SKM-1 treated with dmso at 0.1 percent for 144 hours (cell line): ENCODE results near the gene ELL2.

ENCODE experiments used
- DNase-seq: peaks from one replicate; lab custom pipeline; 2025; ENCODE audit not compliant: unreplicated experiment; lab: John Stamatoyannopoulos, UW

Gene ELL2

DNA sequence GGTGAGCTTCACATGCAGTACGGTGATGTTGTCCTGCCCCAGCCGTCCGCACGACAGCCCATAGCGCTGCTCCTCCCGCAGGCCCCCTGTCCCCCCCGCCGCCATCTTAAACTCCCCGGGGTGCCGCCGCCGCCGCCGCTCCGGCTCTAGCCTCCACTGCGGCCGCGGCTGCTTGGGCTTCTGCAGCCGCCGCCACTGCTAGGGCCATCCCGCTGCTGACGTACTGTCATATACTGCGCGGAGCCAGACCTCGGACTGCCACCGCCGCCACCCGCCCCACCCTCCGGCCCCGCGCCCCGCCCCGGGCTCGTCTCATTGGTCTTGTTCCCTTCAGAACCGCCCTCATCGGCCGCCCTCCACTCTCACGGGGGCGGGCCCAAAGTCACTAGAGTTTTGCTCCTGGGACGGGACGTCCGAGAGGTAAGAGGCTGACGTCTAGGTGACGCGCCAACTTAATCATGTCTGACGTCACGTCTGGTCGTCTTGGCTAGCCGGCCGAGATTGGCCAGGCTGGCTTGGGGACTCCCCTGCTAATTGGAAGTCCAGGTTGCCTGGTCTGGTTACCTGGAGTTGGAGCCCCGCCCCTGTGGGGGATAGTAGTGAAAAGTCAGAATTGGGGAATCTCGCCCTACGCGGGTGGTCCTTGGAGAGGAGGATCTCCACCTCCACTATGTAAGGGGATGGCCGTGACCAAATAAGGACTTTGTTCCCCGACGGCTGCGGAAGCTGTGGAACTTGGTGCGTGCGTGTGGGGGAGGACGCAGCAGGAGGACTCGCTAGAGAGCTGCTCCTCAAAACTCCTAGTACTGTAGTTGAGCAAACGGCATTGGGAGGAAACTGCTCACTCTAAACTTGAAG is at the start of gene ELL2:
Gene ELL2 (minus strand): TSS at position 235 of the 858 bp plus-strand sequence. CDS start 130 bp downstream, at position 105.
- DNase-seq = peak; percentile 96

DNA sequence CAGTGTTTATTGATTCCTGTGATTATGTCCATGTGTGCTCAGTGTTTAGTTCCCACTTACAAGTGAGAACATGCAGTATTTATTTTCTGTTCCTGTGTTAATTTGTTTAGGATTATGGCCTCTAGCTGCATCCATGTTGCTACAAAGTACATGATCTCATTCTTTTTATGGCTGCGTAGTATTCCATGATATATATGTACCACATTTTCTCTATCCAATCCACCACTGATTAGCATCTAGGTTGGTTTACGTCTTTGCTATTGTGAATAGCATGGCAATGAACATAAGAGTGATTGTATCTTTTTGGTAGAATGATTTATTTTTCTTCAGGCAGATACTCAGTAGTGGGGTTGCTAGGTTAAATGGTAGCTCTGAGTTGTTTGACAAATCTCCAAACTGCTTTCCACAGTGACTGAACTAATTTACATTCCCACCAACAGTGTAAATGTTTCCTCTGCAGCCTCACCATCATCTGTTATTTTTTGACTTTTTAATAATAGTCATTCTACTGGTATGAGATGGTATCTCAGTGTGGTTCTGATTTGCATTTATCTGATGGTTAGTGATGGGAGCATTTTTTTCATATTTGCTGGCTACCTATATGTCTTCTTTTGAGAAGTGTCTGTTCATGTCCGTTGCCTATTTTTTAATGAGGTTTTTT is 47.5 kb upstream of the ELL2 start:
- no peak for DNase-seq

- DNase-seq = no peak
These were observed 46.8 kb upstream of the ELL2 start for GRCh38 chr5:96008487-96008886.

DNA sequence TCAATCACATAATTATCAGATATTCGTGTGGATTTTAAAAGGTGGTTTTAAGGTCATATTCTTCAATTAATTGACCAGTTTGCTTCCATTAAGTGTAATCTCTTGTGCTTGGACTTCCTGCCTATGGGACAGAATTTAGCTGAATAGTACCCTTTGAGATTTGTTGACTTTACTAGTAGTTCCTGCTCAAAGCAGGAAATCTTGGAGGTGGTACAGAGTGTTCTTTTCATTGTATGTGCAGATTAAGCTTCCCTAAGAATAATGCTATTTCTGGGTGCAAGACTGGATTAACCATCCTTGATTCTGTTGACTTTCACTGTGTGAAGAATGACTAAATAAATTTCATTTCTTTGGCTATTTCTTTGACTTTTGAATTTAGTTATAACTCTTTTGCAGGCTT is 45.4 kb upstream of the ELL2 start:
- DNase-seq = no peak

- no peak for DNase-seq
These were observed 44.6 kb upstream of the ELL2 start for GRCh38 chr5:96006291-96006690.

- DNase-seq = no peak
These were observed 43.1 kb upstream of the ELL2 start for GRCh38 chr5:96004754-96005153.

DNA sequence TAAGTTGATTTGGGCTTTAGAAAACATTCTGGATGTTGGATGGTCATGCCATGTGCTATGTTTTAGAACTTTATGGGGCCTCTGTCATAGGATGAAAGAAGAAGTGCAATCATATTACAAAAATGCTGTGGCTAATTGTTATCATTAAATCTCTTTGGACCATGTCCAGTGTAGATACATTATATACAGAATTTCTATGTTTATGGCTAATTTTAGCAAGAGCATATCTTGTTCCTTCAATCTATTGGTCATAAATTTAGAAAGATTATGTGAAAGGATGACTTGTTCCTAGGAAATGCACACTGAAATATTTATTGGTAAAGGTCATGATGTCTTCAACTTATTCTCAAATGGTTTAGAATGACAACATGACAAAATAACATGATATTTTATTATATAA is 42.4 kb upstream of the ELL2 start:
- no peak for DNase-seq

DNA sequence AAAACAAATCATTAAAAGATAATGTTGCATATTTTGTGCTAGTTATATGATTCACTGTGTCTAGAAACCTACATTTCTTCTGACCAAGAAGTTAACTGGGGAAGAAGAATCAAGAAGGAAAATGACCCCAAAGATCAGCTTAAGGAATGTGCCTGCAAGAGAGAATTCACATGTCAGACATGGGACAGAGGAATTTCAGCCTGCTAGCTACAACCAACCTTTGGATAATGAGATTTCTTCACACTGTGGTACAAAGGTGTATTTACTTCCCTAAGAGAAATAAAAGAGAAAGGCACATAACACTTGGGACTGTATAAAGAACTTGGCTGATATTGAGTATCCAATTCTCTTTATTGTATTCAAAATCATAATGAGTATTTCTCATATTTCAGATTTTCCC is 39.6 kb upstream of the ELL2 start:
- DNase-seq = no peak

DNA sequence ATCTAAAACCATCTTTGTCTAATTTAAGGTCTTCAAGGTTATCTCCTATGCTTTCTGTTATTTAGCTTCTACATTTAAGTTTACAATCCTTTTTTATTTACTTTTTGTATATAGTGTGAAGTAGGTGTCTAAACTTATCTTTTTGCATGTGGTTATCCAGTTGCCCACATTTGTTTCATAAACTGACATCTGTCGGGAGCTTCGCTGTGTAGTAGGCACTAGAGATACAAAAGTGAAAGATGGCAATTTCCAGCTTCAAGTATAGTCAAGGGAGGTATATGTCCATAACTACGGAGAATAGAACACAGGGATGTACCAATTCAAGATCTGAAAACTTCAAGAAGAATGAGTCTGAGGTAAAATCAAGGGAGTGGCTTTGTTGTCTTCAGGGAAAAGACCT is 38.7 kb upstream of the ELL2 start:
- DNase-seq = no peak

DNA sequence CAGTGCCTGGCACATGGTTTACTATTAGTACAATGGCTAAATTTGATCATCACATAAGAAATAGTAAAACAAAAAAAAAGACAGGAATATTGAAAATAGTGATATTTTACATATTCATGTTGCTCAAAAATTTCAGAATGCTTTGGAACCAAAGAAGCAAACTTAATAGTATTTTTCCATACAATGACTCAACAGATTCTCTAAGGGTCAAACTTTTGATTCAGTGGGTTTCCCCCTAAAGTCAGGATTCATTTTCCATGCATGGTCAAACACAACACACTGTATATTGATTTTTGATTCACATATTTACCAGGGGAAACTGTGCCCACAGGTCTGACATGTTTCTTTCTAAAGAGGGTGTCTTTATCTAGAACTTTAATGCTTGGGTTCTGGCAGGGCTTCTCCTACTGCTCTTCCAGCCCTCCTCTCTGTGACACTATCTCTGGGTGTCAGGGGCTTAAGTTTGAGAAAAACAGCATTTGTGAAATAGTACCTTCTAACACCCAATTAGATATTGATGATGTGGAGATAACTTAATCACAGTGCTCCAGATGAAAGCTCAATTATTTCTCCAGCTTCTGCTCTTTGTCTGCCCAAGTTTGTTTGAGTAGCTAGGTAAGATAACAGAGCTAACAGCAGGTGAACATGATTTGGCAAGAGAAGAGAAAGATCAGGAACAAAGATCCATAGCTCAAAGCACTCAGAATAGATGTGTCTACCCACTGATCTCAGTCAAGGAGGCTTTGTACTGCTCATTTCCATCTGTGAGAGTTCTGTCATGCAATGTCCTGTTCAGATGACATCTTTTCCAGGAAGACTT is 35.5 kb upstream of the ELL2 start:
- no peak for DNase-seq

DNA sequence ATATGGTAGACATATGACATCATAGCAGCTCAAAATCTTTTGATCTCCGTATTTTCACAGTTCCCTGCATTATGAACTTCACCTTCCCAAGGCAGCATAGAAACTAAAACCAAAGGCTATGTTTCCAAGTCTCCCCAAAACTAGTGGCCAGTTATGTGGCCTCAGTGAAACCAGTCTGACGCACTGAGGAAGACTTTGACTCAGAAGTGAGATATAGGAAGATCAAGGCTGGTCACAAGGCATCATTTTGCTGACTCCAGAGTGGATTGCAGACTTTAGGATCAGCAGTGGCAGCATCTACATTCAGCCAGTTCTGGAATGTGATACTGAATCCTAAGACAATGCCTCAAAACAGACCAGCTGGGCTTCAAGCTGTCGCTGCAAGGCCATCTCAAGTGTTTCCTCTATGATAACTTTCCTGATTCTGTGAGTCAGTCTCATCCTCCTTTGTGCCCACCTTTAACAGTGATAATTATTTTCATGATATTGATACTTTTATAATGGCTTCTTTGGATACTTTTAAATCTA is 34.4 kb upstream of the ELL2 start:
- DNase-seq = no peak

DNA sequence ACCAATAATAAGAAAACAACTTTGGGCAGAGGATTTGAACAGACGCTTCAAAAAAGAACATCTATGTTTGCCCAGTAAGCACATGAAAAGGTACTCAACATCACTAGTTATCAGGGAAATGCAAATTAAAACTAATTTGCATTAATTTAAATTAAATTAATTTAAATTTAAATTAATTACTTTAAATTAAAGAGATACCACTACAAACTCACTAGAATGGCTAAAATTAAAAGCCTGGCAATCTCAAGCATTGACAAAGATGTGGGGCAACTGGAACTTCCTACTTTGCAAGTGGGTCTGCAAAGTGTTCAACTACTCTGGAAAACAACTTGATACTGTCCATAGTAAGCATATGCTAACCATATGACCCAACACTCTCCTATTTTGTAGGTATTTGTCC is 32.1 kb upstream of the ELL2 start:
- no peak for DNase-seq

DNA sequence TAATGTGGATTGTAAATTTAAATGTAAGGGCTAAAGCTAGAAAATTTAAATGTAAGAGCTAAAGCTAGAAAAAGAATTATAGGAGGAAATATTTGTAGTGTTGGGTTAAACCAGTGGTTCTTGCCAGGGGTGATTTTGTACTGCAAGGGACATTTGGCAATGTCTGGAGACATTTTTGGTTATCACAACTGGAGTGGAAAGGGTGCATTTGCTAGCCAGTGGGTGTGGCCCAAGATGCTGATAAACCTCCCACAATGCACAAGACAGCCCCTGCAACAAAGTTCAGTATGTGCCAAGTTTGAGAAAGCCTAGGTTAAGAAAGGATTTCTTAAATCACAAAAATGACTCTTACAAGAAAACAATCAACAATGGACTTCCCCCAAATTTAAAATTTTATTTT is 31.6 kb upstream of the ELL2 start:
- DNase-seq = no peak

DNA sequence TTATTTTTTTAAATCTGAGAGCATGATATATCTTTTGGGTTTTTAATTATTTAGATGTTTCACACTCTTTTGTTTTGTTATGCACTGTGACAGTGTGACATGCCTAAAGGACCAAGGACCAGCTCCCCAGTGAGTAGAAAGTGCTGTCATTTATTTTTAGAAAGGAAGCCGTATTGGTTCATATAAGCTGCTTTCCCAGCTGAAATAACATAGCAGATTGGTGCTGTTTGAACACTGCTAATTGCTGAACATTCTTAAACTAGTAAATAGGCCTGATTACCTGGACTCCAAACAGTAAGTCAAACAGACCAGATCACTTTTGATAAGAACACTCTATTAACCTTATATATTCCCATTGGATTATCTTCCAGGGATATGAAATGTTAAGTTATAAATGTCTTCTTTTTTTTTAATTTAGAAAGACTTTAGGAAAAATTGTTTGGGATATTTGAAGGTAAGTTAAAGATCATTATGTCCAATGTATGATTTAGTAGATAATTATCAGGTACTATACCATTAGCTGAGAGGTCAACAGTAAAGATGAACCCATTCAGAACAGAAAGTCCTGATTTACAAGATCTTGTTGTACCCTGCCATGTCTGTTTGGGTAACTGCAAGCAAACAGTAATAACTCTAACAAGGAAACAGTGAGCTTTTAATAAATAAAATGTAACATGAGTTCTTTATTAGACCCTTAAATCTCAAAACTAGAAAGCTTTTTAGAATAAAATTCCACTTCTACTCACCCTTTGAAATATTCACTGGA is 27.8 kb upstream of the ELL2 start:
- no peak for DNase-seq

GRCh38 chr5:95988877-95989276 is 27.2 kb upstream of the ELL2 start:
- DNase-seq = no peak

DNA sequence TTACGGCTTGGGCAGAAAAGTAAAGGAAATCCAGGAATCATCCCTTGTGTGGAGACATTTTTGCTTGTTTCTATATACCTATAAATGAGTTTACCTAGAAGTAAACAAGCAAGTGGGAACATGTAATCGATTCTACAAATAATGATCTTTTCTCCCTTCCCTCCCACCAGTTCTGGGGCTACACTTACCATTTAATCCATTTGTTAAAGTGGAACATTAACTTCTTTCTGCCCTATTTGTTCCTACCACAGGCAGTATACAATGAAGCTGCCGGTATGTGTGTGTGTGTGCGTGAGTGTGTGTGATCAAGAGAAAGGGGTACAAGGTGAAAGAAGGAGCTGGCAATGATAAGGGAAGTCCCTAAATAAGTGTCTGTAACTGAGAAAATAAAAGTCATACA is 26.4 kb upstream of the ELL2 start:
- no peak for DNase-seq

GRCh38 chr5:95986937-95987520 is 25.4 kb upstream of the ELL2 start:
- DNase-seq = no peak

DNA sequence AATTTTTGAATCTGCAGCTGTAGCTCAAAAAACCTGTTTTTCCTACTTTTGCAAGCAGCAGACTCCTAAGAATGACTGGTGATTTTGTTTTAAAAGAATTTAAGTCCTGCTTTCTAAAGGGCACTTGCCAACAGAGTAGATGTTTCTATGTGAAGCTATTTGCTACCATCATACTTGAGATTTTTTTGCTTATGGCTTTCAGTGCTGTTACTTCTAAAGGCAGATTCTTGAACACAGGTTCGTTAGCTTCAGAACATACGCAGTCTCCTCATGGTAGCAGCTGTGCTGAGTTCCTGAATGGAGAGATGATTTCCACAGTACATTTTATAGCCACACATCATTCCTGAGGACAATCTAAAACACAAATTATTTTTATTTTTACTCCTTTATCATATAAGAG is 24.4 kb upstream of the ELL2 start:
- no peak for DNase-seq

DNA sequence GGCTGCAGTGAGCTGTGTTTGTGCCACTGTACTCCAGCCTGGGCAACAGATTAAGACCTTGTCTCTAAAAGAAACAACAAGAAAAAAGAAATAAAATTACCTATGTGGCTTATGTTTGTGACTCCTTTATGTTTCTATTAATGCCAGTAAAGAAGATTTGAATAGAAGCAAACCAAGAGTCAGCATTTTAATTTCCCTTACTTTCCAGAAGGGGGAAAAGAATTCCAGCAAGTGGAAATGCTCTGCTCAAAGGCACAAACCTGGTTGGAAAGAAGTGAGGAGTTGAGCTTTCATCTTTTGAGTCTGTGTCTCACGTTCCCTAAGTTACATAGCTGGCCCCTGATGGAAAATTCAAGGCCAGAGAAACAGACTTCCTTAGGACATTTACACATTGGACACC is 23.6 kb upstream of the ELL2 start:
- DNase-seq = no peak

DNA sequence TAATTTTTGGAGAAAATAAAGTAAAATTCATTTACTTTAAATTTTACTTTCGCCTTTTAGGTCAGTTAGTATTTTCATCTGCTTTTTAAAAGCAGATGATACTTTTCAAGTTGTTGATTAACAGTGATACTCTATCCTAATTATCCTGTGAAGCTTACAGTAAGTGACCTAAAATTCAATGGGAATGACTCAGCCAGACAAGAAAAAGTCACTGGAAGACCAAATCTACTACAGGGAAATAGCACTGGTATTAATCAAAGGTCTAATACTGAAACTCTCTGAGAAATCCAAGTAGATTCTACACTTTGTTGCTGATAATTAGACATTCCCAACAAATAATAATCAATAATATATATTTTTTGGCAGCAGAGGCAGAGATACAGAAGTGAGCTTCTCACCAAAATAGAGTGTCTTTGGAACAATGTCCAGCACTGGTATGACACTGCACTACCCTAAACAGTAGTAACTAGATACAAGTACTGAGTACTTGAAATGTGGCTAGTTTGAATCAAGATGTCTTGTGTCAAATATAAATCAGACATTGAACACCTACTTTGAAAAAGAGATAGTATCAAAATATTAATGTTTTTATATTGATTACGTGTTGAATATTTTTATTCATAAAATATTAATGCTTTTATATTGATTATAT is 22.8 kb upstream of the ELL2 start:
- no peak for DNase-seq
